Endothelial cell (in vitro differentiated cells): ENCODE results near the gene E2F8. TPM values are rescaled to one million over a fixed set of nuclear protein-coding genes. Genes with fewer than 3 reads are reported as not detected.

Experiments used
- DNase-seq: peaks from one replicate; pipeline ENCODE4 v3.0.0; 2021; ENCODE audit warnings: low spot score
- H3K27ac Mint-ChIP-seq: one replicate; pipeline ENCODE4 v1.8.0; 2021; ENCODE audit warnings: mixed read lengths, inconsistent platforms; ENCODE audit not compliant: unreplicated experiment
- H3K27me3 Mint-ChIP-seq: one replicate; pipeline ENCODE4 v1.8.0; 2021; ENCODE audit warnings: mild to moderate bottlenecking, moderate library complexity, mixed read lengths, inconsistent platforms; ENCODE audit not compliant: unreplicated experiment
- H3K36me3 Mint-ChIP-seq: one replicate; pipeline ENCODE4 v1.8.0; 2021; ENCODE audit warnings: mild to moderate bottlenecking, low read depth, mixed read lengths, inconsistent platforms; ENCODE audit not compliant: unreplicated experiment
- H3K4me1 Mint-ChIP-seq: one replicate; pipeline ENCODE4 v1.8.0; 2021; ENCODE audit warnings: mild to moderate bottlenecking, mixed read lengths, inconsistent platforms; ENCODE audit not compliant: unreplicated experiment
- H3K4me3 Mint-ChIP-seq: one replicate; pipeline ENCODE4 v1.8.0; 2021; ENCODE audit warnings: mild to moderate bottlenecking, mixed read lengths, inconsistent platforms; ENCODE audit not compliant: unreplicated experiment
- H3K9me3 Mint-ChIP-seq: one replicate; pipeline ENCODE4 v1.8.0; 2021; ENCODE audit warnings: mixed read lengths, inconsistent platforms; ENCODE audit not compliant: unreplicated experiment
- total RNA-seq: library from RNA; stranded (reverse); fragmentation: NEBNext Ultra II Directional; extraction: Animal tissue kit (Norgen Biotek cat#: 25700); gene quantifications from one replicate; pipeline ENCODE4 v1.2.1, GENCODE V29; 2021; ENCODE audit not compliant: unreplicated experiment
- TF ChIP-seq, protein P1 (sequence below): fragments of 200-600 bp; sonication (generic); IDR thresholded peaks from one replicate; pipeline ENCODE4 v1.5.0; 2021; ENCODE audit warnings: antibody characterized with exemption; ENCODE audit not compliant: unreplicated experiment

Gene E2F8
- total RNA-seq, 1 donor from 2014 or later: 0.92 TPM

DNA sequence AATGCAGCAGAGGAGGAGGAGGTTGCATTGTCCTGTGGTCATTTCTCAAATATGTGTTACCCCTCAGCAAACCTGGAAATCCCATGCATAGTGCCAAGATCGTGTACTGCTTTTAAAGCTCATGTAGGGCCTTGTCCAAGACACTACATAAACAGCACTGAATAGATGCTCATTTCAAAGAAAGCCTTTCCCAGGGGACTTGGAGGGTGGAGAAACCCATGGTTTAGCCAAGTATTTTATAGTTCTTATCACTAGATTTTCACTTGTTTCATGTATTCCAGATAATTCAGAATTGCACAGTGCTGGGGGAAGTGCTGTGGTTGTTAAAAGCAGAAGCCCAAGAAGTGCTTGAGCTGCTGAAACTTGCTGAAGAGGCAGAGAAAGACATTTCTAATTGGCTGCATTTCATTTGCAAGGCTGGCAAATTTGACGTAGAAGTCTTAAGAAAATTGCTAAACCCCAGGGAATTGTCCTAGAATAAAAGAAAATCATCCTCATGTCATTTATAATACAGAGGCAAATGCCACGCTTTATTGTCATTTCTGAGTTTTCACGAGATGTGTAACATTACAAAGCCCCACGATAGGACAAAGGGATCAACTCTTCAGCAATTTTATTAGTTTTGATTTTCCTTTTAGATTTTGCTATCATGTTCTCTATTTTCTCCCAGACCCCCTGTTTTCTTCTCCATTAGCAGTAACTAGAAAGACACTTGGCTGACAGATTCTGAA is 59.0 kb downstream of the E2F8 start:
- Mint-ChIP-seq H3K36me3 (no peaks in the 10 kb centered on the region), H3K9me3 (no peaks in the 10 kb centered on the region), H3K4me3 (no peak overlapping the region), H3K27me3 (no peaks in the 10 kb centered on the region), H3K4me1 (no peaks in the 10 kb centered on the region), H3K27ac (no peak overlapping the region)
- DNase-seq: no peak
- TF ChIP-seq, protein P1, sequence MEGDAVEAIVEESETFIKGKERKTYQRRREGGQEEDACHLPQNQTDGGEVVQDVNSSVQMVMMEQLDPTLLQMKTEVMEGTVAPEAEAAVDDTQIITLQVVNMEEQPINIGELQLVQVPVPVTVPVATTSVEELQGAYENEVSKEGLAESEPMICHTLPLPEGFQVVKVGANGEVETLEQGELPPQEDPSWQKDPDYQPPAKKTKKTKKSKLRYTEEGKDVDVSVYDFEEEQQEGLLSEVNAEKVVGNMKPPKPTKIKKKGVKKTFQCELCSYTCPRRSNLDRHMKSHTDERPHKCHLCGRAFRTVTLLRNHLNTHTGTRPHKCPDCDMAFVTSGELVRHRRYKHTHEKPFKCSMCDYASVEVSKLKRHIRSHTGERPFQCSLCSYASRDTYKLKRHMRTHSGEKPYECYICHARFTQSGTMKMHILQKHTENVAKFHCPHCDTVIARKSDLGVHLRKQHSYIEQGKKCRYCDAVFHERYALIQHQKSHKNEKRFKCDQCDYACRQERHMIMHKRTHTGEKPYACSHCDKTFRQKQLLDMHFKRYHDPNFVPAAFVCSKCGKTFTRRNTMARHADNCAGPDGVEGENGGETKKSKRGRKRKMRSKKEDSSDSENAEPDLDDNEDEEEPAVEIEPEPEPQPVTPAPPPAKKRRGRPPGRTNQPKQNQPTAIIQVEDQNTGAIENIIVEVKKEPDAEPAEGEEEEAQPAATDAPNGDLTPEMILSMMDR: no peak

DNA sequence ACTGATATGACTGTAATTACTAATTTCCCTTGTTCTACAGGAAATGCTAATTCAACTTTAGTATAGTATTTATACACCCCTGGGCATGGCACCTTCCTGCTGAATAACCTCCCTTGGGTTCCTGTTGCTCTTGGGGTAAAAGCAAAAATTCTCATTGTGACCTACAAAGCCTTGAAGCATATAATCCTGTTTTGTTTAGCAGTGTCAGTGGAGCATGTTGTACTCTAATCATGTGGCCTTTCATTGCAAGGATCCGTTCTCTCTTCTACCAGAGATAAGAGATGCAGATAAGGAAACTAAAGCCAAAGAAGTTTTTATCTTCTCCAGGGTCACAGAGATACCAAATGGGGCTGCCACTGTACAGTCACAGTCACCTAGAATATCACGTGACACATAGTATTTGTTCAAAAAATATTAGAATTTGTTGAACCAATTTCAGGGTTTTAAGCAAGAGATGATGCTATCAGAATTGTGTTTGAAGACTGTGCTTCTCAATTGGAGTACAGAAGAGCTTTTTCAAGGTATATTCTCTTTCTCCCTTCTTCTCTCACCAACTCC is 64.0 kb downstream of the E2F8 start:
- Mint-ChIP-seq H3K9me3 (no peaks in the 10 kb centered on the region), H3K4me1 (no peaks in the 10 kb centered on the region), H3K4me3 (no peak overlapping the region), H3K27ac (no peak overlapping the region), H3K27me3 (peaks cover 5% of the 10 kb centered on the region), H3K36me3 (peaks cover 14% of the 10 kb centered on the region)
- DNase-seq: no peak
- TF ChIP-seq, protein P1: no peak

Other genes starting within 250 kb of the E2F8 start
- 0.51 TPM for gene MRGPRX2, start 180.2 kb downstream of the E2F8 start, total RNA-seq
- 18.2 TPM for gene ZDHHC13, start 123.8 kb downstream of the E2F8 start, total RNA-seq
- not detected for gene CSRP3, start 39.0 kb downstream of the E2F8 start, total RNA-seq